ENCODE measurements around the gene PNCK.
"Not testable (repeated sequence)": the region's sequence is repeated elsewhere in the genome, so short reads cannot be mapped to it uniquely, and the experiment has no call there.

PNCK gene

DNA sequence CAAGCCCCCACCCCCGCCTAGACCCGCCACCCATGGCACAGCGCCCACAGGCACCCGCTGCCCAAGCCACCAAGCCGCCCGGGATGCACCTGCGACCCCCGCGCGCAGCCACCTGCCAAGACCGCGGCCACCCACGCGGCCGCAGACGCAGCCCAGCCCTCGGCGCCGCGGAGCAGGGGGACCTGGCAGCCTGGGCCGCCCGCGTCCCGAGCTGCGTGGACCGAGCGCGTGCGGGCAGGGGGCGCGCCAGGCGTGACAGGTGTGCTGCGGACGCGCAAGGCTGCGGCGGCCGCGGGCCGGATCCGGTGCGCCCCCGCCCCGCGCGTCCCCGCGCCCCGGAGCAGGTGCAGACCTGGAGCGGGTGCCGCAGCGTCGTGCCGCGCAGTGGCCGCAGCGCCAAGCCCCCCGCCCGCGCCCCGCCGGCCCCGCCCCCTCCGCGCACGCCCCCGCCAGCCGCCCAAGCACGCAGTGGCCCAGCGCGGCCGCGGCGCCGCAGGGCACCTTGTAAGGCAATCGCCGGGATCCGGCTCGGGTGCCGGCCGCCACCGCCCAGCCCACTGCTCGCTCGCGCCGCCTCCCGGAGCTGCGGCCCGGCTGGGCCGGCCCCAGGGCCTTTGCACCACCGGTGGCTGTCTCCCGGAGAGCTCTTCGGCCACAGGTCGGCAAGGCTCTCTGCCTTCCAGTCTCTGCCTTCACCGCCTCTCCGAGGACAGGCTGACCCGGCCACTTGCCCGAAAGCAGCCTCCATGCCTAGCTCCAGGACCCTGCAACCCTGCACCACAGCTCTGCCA lies at the start of gene PNCK:
PNCK (minus strand) TSS at position 386 of the 791 bp plus-strand sequence. CDS start 737 bp downstream, outside the sequence.
- FAIRE-seq (no peak), DNase-seq (ENCODE audit: low spot score) (no peak)

DNA sequence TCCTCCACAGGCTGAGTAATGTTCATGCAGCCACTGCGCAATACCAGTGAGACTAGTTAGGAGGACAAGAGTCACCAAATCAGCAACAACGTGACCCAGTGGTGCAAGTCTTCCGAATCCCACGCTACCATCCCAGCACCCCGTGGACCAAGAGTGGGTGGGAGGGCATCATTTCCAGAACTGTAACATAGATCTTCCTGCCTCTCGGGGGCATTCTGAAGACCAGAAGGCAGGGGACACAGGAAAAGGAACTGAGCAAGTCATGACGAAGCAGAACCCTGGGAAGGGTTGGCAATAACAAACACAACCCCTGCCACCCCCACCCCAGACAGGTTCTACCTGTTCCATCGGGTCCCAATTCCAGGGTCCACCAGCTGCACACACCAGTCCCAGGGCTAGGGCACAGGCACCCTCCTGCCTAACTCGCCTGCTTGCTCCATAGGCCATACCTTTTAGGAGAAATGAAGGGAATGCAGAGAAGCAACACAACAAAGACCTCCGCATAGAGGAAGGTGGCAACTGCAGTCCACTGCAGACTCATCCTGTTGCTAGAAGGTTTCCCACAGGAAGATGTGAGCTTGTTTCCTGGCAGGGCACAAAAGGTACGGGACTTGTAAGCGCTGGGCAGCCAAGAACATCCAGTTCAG lies 49.2 kb upstream of the PNCK start:
- DNase-seq (ENCODE audit: low spot score) (no peak), FAIRE-seq (no peak)

DNA sequence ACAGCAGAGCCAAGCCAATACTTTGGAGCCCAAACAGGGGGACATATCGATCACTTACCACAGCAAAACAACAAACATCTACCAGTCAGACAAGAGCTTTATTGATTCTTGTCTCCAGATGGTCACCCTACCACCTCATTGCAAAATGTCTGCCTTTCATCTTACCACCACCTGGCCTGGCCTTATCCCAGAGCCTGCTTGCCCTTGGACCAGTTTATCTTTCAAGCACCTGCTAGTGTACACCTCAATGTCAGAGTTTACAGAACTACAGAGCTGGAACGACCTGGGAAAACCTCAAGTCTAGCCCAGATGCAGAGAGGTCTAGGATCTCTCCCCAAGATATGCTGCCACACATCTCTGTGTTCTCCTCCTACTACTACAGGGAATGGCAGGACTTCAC lies 46.1 kb upstream of the PNCK start:
- no peak for DNase-seq (ENCODE audit: low spot score)

DNA sequence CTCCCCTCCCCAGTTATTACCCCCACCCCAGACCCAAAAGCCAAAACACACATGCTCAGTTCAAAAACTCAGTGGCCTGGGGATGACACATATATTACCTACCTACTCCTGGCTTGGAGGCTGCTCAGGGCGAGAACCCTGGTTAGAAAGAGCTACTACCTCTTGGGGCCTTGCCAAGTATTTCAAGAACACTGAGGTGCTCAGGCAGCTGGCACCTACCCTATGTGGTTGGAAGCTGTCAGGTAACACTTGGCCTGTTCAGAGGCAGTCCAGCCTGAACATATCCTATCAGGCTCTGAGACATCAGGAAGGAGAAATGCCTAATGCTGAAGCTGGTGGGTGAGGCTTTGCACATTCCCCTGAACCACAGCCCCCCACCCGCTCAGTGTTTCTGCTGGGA lies 45.6 kb upstream of the PNCK start:
- FAIRE-seq (no peak), DNase-seq (ENCODE audit: low spot score) (no peak)

More for the DNA sequence above, 46.1 kb upstream of the PNCK start:
- FAIRE-seq, result no peak

DNA sequence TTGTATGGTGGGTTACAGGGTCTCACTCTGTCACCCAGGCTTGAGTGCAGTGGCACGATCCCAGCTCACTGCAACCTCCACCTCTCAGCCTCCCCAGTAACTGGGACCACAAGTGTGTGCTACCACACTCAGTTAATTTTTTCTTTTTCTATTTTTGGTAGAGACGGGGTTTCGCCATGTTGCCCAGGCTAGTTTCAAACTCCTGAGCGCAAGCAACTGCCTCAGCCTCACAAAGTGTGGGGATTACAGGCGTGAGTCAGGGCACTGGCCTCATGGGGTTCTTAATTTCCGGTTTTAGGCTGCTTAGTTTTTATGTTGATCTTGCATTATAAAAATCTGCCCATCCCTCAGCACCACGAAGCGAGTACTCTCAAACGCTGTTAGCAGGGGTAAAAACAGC lies 43.8 kb upstream of the PNCK start:
- FAIRE-seq, result no peak
- DNase-seq (ENCODE audit: low spot score), result no peak

DNA sequence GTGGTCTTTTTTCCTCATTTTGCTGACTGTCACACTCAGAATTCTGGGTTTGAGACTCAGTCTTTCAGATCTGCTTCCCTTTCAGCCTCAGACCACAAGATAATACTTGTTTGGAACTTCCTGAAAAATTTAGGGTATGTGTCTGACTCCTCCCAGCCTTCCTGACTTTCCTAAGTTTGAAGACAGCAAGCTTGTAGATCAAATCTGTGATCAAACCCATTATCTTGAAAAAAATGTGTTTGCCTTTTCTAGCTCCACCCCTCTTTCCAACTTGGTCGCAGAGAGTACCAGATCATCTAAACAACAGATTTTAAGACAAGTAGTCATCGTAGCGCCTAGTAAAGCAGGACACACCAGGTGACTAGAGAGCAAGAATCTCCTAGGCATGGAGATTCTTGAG lies 40.6 kb upstream of the PNCK start:
- no peak for FAIRE-seq
- no peak for DNase-seq (ENCODE audit: low spot score)

DNA sequence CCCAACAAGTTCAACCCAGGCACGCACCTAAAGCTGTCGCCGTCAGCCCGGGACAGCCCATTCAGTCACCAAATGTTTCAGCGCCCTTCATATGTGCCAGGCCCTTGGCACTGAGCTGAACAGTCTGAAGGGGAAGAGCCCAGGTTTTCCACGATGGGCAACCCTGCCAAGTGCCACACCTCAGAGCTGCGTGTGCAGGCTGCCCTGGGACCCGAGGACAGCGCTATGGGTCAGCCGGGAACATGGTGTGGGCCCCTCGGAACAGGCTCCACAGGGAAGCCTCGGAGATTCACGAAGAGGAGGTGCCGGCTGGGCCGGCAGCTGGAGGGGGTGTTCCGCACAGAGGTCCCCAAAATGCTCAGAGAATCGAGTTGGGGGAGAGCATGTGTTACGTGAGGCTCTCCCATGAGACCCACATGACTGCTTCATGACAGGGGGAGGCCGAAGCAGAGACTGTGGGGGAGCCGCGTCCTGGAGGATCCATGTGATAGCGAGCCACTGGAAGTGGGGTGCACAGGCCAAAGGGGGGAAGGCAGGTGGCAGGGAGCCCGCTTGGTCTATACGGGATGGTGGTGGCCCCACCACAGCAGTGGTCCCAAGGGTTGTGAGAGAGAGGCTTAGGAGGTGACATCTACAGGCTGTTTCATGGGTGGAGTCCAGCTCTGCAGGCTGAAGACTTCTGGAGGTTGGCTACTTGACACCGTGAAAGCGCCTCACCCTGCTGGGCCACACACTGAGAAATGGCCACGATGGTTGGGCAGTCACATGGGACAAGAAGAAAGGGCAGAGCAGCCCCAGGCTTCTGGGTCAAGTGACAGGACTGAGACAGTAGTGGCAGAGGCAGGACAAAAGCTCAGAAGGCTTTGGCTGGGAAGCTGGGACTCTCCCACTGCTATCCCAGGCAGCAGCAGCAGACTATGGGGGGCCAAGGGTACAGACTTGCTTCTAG lies 36.4 kb upstream of the PNCK start:
- DNase-seq (ENCODE audit: low spot score) (no peak), FAIRE-seq (no peak)

DNA sequence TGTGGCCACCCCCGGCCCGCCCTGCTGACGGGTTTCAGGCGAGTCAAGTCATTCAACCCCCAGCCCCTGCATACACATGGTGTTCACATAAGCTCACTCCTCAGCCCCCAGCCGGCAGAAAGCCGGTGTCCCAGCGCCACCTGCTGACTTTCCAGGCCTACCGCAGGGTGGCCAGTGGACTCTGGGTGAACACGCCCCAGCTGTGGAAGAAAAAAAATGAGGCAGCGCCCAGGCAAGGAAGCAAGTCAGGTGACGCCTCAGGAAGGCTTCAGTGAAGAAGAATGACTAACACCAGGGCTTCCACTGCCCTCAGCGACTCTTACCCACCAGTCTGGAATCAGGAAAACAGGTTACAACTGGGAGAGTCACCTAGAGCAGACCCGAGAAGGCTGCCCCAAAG lies 34.8 kb upstream of the PNCK start:
- FAIRE-seq (no peak), DNase-seq (ENCODE audit: low spot score) (peak; percentile 64)

DNA sequence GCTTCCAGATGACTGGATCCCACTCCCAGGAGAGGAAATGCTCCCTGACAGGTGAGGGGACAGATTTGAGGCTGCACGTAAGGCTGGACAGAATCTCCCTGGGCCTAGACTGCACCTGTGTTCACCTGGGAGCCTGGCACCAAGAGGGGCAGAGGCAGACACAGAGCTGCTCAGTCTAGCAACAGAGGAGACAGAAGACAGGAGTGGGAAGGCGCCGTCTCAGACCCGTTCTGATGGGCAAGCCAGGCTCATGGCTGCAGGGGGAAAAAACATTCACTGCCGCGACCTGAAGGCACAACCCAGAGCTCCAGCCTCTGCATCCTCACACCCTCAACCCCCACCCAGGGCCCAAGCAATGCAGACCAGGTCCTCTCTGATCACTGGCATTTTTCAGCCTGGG lies 33.8 kb upstream of the PNCK start:
- DNase-seq (ENCODE audit: low spot score) (no peak), FAIRE-seq (no peak)

DNA sequence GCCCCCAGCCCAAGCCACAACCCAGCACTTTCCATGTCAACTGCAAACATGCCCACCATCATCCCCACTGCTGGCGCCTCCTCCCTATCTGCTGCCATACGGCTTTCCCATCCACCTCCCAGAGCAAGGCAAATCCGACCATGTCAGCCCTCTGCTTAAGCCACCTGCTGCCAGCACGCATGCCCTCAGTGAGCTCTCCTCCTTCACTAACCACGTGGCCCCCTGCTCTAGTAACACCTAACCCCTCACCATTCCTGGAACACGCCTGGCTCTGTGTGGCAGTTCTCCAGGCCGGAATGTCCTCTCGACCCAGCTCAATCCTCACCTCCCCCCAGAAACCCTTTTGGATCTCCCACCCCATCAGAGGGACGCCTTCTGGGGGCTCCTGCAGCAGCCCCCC lies 33.2 kb upstream of the PNCK start:
- no peak for FAIRE-seq
- DNase-seq (ENCODE audit: low spot score), result no peak

DNA sequence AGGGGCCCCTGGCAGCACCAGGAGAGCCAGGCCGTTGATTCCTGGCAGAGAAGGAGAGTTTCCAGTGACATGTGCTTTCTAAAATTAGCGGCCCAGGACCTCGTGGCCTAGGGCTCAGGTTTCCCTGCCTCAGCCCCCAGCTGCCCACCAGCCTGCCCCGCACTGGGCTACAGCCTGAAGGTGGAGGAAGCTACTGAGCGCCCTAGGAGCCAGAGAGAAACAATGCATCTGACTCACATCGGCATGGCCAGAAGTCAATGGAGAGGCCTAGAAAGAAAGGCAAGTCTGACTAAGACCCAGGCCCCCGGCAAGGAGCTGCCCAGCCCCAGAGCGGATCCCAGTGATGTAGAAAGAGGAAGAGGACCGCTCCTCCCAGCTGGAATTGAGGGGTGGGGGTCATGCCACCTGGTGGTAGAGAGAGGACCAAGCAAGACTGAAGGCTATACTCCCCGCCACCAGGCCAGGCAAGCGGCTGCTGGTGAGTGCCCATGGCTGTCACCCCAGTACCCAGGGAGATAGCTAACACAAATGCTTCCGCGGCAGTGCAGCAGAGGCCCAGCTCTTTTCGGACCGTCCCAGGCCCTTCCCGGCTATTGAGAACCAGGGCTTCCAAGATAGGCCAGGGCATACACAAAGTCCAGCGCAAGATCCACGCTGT lies 31.9 kb upstream of the PNCK start:
- not testable (repeated sequence) for FAIRE-seq; DNase-seq (ENCODE audit: low spot score)

DNA sequence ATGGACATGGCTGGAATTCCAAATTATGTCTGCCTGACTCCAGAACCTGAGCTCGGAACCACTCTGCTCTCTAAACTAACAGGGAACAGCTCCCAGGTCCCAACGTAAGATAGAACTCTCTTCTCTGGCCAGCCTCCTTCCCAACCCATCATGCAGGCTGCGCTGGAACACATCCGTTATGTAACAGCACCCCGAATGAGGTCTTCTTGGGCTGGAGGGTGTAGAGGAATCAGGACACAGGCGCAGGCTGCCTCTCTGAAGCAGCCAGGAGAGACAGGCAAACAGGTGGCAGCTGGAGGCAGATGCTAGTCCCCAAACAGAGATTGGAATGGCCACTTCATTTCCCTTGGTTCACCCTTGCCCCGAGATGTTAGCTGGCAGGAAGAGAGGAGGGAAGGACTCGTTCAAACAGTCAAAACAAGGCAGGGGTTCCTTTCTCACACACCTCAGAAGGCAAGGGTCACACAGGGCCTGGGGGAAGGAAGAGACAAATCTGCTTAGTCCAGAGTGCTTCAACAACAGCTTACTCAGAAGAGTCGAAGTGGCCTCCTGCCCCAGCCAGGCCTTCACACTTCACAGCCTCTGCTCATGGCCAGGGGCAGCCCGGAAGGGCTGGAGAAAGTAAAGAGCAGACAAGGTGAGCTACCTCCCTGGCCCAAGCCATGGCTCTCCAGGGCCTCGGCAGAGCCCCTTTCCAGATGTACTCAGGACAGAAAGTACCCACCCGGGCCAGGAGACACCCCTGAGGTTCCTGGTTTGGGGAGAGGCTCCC lies 31.2 kb upstream of the PNCK start:
- not testable (repeated sequence) for FAIRE-seq; DNase-seq (ENCODE audit: low spot score)

DNA sequence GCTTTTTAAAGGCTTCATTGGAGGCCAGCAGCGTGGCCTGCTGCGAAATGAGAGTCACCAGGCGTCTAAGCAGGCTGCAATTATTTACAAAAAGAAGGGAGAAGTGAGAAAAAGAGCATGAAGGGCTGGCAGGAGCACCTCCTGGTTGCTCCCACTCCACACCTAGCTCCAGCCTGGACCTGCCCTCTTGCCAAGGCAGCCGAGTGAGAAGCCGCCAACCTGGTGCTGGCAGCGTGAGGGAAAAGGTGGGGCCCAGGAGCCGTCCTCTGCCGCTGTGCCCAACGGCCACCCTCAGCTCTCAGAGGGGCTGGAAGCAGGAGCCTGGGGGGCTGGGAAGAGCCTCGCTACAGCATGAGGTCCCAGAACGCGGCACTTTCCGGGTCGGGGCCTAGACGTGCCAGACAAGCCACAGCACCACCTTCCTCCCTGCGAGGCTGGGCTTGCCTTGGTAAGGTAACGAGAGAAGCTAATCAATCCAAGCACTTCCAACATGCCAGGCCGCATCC lies 30.5 kb upstream of the PNCK start:
- DNase-seq (ENCODE audit: low spot score), result no peak

DNA sequence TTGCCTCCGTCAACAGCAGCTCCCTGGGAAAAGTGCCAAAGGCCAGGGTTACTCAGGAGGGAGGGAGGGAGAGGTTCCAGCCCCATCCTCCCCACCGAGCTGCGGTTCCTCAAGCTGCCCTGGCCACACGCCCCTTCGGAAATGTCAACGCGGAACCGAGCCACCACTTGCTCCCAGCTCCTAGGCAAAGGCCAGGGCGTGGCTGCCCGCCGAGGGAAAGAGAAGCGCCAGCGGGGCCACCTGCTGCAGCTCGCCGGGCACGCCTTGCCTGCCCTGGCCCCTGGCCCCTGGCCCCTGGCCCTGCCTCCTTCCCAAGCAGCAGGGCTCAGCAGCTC lies 29.4 kb upstream of the PNCK start:
- DNase-seq (ENCODE audit: low spot score) (no peak), FAIRE-seq (no peak)

More for the DNA sequence above, 30.5 kb upstream of the PNCK start:
- no peak for FAIRE-seq

DNA sequence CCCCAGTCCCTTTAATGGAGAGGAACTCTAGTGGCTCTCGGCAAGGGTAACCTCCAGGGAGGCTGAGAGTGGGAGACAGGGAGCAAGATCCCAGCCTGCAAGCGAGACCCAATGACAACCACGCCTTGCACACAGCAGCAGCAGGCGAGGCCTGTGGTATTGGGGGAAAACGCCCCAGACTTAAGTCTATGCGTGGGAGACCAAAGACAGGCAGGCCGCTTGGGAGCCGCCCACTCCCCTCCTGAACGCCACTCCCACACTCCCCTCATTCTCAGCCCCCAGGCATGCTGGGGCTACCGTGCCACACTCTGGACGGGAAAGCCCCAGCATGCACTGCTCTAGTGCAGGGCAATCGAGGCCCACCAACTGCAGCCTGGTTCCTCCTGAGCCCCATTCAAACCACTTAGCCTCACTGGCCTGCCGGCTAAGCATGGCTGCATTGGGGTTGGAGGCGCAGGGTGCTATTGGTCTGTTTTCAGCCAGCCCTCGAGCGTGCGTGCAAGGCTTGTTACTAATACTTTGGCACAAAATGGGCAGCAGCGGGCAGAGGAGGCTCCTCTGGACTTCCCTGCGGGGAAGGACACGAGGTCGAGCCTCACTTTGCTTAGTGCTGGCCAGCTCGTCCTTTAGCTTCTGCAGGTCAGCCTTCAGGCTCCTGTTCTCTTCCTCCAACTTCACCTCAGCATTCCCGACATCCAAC lies 28.9 kb upstream of the PNCK start:
- FAIRE-seq, result no peak
- DNase-seq (ENCODE audit: low spot score), result no peak

DNA sequence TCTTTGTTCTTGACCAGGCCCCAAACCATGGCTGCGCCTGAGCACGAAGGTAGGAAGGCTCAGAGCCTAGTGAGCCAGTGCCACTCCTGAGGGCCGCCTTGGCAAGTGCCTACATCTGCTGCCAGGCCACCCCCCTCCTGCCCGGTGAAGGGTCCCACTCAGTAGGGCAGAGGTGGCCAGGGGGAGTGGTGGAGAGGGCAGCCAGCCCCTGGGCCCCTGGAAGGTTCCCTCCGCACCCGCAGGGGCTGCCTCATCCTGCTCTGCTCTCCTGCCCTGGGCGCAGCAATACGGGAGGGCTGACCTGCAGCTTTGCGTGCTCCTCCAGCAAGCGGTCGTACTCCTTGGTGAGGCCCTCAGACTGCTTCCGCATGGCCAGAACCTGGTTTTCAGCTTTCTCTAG lies 28.1 kb upstream of the PNCK start:
- DNase-seq (ENCODE audit: low spot score), result no peak

DNA sequence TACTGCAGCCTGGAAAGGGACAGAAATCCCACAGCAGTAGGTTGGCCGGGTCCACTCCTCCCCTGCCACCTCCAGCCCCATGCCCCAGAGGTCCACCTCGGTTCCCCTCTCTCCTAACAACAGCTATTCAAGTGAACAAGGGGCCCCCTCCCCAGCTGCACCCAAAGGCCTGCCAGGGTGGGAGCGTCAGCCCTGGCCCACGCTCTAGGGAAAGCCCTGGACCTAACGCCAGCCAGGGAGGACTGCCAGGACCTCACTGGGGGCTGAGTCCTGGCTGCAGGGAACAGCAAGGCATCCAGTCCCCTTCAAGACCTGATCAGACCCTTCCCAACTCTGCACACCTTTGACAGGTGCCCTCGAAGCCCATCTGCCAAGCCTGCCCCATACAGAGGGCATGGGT lies 27.4 kb upstream of the PNCK start:
- no peak for DNase-seq (ENCODE audit: low spot score)
- no peak for FAIRE-seq

More for the DNA sequence above, 28.1 kb upstream of the PNCK start:
- FAIRE-seq, result no peak

DNA sequence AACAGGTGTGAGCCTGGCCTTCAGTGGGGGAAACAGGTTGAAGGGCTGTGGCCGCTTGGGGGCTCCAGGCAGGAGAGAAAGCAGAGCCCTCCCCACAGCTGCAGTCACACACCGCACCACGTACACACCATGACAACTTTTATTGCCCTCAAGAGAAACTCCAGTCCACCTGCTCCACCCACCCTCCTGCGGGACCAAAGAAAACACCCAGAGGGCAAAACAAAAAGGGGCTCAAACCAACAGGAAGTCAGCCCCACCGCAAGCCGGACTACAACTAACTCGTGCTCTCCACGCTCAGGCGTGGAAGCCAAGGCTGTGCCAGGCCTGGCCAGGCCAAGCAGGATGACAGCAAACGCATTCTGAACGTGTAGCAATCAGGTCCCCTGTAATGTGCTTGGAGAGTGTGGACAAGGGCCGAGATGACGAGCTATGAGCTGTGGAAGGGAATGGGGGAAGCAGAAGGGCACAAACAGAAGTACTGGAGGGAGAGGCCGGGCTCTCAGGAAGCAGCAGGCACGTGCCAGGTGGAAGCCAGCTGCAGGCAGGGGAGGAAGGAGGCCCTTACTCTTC lies 26.8 kb upstream of the PNCK start:
- no peak for FAIRE-seq
- DNase-seq (ENCODE audit: low spot score), result no peak

DNA sequence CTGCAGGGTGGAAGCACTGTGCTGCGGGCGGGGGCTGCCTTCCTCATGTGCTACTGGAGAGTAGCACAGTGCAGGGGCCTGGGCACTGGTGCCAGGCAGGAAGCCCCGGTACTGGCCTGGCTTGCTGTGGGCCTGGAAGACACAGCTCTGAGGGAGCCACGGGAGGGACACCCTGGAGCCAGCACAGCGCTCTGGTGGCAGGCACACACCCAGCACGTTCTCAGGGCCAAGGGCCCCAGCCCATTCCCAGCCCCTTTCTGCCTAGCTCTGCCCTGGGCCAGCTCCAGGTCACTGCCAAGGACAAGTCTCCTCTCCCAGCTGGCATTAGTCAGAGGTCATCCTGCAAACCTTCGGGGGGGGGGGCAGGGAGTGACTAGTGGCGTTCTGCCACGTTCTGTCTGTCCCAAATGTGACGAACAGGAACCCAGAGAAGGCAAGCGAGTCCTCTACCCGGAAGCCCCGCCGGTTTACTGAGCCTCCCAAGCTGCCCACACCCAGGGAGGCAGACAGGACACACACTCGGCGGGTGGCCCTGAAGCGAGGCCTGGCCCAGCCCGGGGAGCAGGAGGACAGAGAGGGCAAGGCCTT lies 26.3 kb upstream of the PNCK start:
- not testable (repeated sequence) for FAIRE-seq; DNase-seq (ENCODE audit: low spot score)
